HEK293 (cell line): ENCODE data around the gene TIMM44.

Experiments used
- CTCF ChIA-PET: fragments of 350-600 bp; formaldehyde crosslinking; extraction: SDS; loops from one replicate; lab custom pipeline; 2021; ENCODE audit warnings: antibody characterized with exemption; lab: Yijun Ruan, JAX
- POLR2A ChIA-PET: fragments of 300-600 bp; formaldehyde crosslinking; extraction: SDS; loops from one replicate; lab custom pipeline; 2020; ENCODE audit warnings: antibody characterized with exemption, inconsistent platforms; lab: Yijun Ruan, JAX
- H3K27ac ChIP-seq: fragments of 200-500 bp; sonication (Bioruptor generic); 2 replicates; pipeline ENCODE4 v1.5.1; 2014; ENCODE audit warnings: low read depth, low read length, control low read depth, inconsistent platforms; ENCODE audit errors: extremely low read depth
- H3K36me3 ChIP-seq, 2 experiments: fragments of 200-500 bp in 1 of 2; sonication (Bioruptor generic) in 1 of 2; 1 replicate in 1 of 2; 2 replicates in 1 of 2; pipeline ENCODE4 v1.5.1; 2014 to 2017; ENCODE audit warnings: inconsistent platforms in 2 of 2, low read length in 2 of 2; ENCODE audit not compliant: control insufficient read depth in 2 of 2, insufficient read depth in 1 of 2
- H3K4me1 ChIP-seq: fragments of 200-500 bp; sonication (Bioruptor generic); 2 replicates; pipeline ENCODE4 v1.5.1; 2014; ENCODE audit warnings: mild to moderate bottlenecking, low read length, inconsistent platforms; ENCODE audit not compliant: control insufficient read depth, insufficient read depth
- H3K4me3 ChIP-seq: 2 replicates; pipeline ENCODE4 v1.5.1; 2011; ENCODE audit warnings: low read depth, mild to moderate bottlenecking, control low read depth, low read length, moderate library complexity
- H3K9me3 ChIP-seq: fragments of 200-500 bp; sonication (Bioruptor generic); 2 replicates; pipeline ENCODE4 v1.5.1; 2014; ENCODE audit warnings: low read depth, low read length, inconsistent platforms; ENCODE audit not compliant: control insufficient read depth, insufficient read depth
- BCL11A ChIP-seq: fragments of 450-650 bp; formaldehyde crosslinking; IDR thresholded peaks from 2 replicates; pipeline ENCODE4 v1.5.1; 2016; ENCODE audit warnings: low read depth, missing biosample characterization, missing genetic modification characterization
- GFI1B ChIP-seq: fragments of 450-650 bp; formaldehyde crosslinking; IDR thresholded peaks from 2 replicates; pipeline ENCODE4 v1.5.1; 2016; ENCODE audit warnings: missing biosample characterization, missing genetic modification characterization
- HIC1 ChIP-seq: fragments of 450-650 bp; formaldehyde crosslinking; IDR thresholded peaks from 2 replicates; pipeline ENCODE4 v1.5.1; 2016; ENCODE audit warnings: missing biosample characterization, missing genetic modification characterization
- KLF17 ChIP-seq: fragments of 450-650 bp; formaldehyde crosslinking; IDR thresholded peaks from 2 replicates; pipeline ENCODE4 v1.5.1; 2016; ENCODE audit warnings: missing biosample characterization, missing genetic modification characterization
- KLF8 ChIP-seq: fragments of 450-650 bp; formaldehyde crosslinking; IDR thresholded peaks from 2 replicates; pipeline ENCODE4 v1.5.1; 2016; ENCODE audit warnings: missing biosample characterization, missing genetic modification characterization
- MYNN ChIP-seq: fragments of 450-650 bp; formaldehyde crosslinking; IDR thresholded peaks from 2 replicates; pipeline ENCODE4 v1.5.1; 2016; ENCODE audit warnings: missing biosample characterization, missing genetic modification characterization, borderline replicate concordance
- YY2 ChIP-seq: fragments of 450-650 bp; formaldehyde crosslinking; IDR thresholded peaks from 2 replicates; pipeline ENCODE4 v1.5.1; 2016; ENCODE audit warnings: missing biosample characterization, missing genetic modification characterization
- ZBTB17 ChIP-seq: fragments of 450-650 bp; formaldehyde crosslinking; IDR thresholded peaks from 2 replicates; pipeline ENCODE4 v1.5.1; 2016; ENCODE audit warnings: missing biosample characterization, missing genetic modification characterization
- ZBTB6 ChIP-seq: fragments of 450-650 bp; formaldehyde crosslinking; IDR thresholded peaks from 2 replicates; pipeline ENCODE4 v1.5.1; 2017; ENCODE audit warnings: missing biosample characterization, missing genetic modification characterization
- ZNF19 ChIP-seq: fragments of 450-650 bp; formaldehyde crosslinking; IDR thresholded peaks from 2 replicates; pipeline ENCODE4; 2016; ENCODE audit warnings: missing biosample characterization, missing genetic modification characterization, low read depth
- ZNF2 ChIP-seq: fragments of 450-650 bp; formaldehyde crosslinking; IDR thresholded peaks from 2 replicates; pipeline ENCODE4 v1.5.1; 2016; ENCODE audit warnings: missing biosample characterization, missing genetic modification characterization
- ZNF214 ChIP-seq: fragments of 450-650 bp; formaldehyde crosslinking; IDR thresholded peaks from 2 replicates; pipeline ENCODE4 v1.5.1; 2017; ENCODE audit warnings: missing biosample characterization, mild to moderate bottlenecking, missing genetic modification characterization, borderline replicate concordance
- ZNF223 ChIP-seq: fragments of 450-650 bp; formaldehyde crosslinking; IDR thresholded peaks from 2 replicates; pipeline ENCODE4 v1.5.1; 2016; ENCODE audit warnings: missing biosample characterization, missing genetic modification characterization
- ZNF26 ChIP-seq: fragments of 450-650 bp; formaldehyde crosslinking; IDR thresholded peaks from 2 replicates; pipeline ENCODE4 v1.5.1; 2016; ENCODE audit warnings: missing biosample characterization, missing genetic modification characterization
- ZNF391 ChIP-seq: fragments of 450-650 bp; formaldehyde crosslinking; IDR thresholded peaks from 2 replicates; pipeline ENCODE4 v1.5.1; 2016; ENCODE audit warnings: low read depth, missing biosample characterization, missing genetic modification characterization, borderline replicate concordance
- ZNF433 ChIP-seq: fragments of 450-650 bp; formaldehyde crosslinking; IDR thresholded peaks from 2 replicates; pipeline ENCODE4 v1.5.1; 2016; ENCODE audit warnings: missing biosample characterization, missing genetic modification characterization, low read depth
- ZNF560 ChIP-seq: fragments of 450-650 bp; formaldehyde crosslinking; IDR thresholded peaks from 2 replicates; pipeline ENCODE4 v1.5.1; 2017; ENCODE audit warnings: missing biosample characterization, missing genetic modification characterization, borderline replicate concordance
- ZNF571 ChIP-seq: fragments of 450-650 bp; formaldehyde crosslinking; IDR thresholded peaks from 2 replicates; pipeline ENCODE4 v1.5.0; 2017; ENCODE audit warnings: missing biosample characterization, missing genetic modification characterization
- ZNF639 ChIP-seq: fragments of 450-650 bp; formaldehyde crosslinking; IDR thresholded peaks from 2 replicates; pipeline ENCODE4 v1.5.1; 2016; ENCODE audit warnings: missing biosample characterization, missing genetic modification characterization
- ZNF660 ChIP-seq: fragments of 450-650 bp; IDR thresholded peaks from 2 replicates; pipeline ENCODE4 v1.5.1; 2018; ENCODE audit warnings: missing biosample characterization, mild to moderate bottlenecking, missing genetic modification characterization
- ZNF692 ChIP-seq: fragments of 450-650 bp; formaldehyde crosslinking; IDR thresholded peaks from 2 replicates; pipeline ENCODE4 v1.5.1; 2016; ENCODE audit warnings: missing biosample characterization, missing genetic modification characterization
- ZNF76 ChIP-seq: fragments of 450-650 bp; formaldehyde crosslinking; IDR thresholded peaks from 2 replicates; pipeline ENCODE4; 2016; ENCODE audit warnings: low read depth, missing biosample characterization, missing genetic modification characterization, borderline replicate concordance
- ZSCAN18 ChIP-seq: fragments of 450-650 bp; formaldehyde crosslinking; IDR thresholded peaks from 2 replicates; pipeline ENCODE4 v1.5.1; 2016; ENCODE audit warnings: missing biosample characterization, missing genetic modification characterization
- ZSCAN4 ChIP-seq: fragments of 450-650 bp; formaldehyde crosslinking; IDR thresholded peaks from 2 replicates; pipeline ENCODE4 v1.5.1; 2017; ENCODE audit warnings: missing biosample characterization, missing genetic modification characterization
- ZXDB ChIP-seq: fragments of 450-650 bp; formaldehyde crosslinking; IDR thresholded peaks from 2 replicates; pipeline ENCODE4 v1.5.1; 2016; ENCODE audit warnings: missing biosample characterization, missing genetic modification characterization

The TIMM44 gene

GRCh38 chr19:7943444-7944176 lies at the start of gene TIMM44 (continued):
- TF ChIP-seq ZNF391 (peak; percentile 59; the same call in 1 of the 2 replicates), ZNF692 (tag by site-specific recombination) (0 out of 2 replicates have a peak, but pooled peaks have one; percentile 7), ZBTB6 (peak; percentile 97), ZNF214 (tag by site-specific recombination) (no peak), GFI1B (tag by site-specific recombination) (no peak), KLF17 (tag by site-specific recombination) (peak; percentile 60), BCL11A (tag by site-specific recombination) (0 out of 2 replicates have a peak, but pooled peaks have one; percentile 51), ZXDB (peak; percentile 80), ZNF639 (0 out of 2 replicates have a peak, but pooled peaks have one; percentile 16), KLF8 (tag by site-specific recombination) (peak; percentile 61; the same call in 1 of the 2 replicates), HIC1 (peak; percentile 60; the same call in 1 of the 2 replicates)

- Histone ChIP-seq H3K4me3 (no peak overlapping the region), H3K27ac (no peak overlapping the region), H3K9me3 (no peaks in the 10 kb centered on the region), H3K36me3 (peaks cover 26 to 57% of the 10 kb centered on the region in 2 experiments), H3K4me1 (peaks cover 11% of the 10 kb centered on the region)
- CTCF ChIA-PET, result interaction anchor here (0.5 to 2.3 kb wide), 2 partner anchors 9 to 38 kb away, joined by 3 to 10 read pairs; no protein-coding TSS in a partner anchor
- POLR2A ChIA-PET, result no interaction called here
- TF ChIP-seq ZNF26 (tag by site-specific recombination) (no peak), ZNF560 (tag by site-specific recombination) (no peak), MYNN (tag by site-specific recombination) (no peak), ZSCAN4 (tag by site-specific recombination) (no peak), ZNF433 (tag by site-specific recombination) (no peak), YY2 (tag by site-specific recombination) (no peak), ZNF76 (no peak), ZNF19 (tag by site-specific recombination) (no peak), GFI1B (tag by site-specific recombination) (no peak), ZSCAN18 (tag by site-specific recombination) (no peak), ZNF660 (tag by site-specific recombination) (no peak), ZNF2 (tag by site-specific recombination) (no peak), ZNF571 (tag by site-specific recombination) (no peak), ZNF223 (tag by site-specific recombination) (no peak), ZBTB17 (no peak)
Observed at GRCh38 chr19:7992575-7992974, 49.1 kb upstream of the TIMM44 start.
